Central memory CD8-positive, alpha-beta T cell (primary cell): Measurements from ENCODE around the gene ZNF823.
A peak's percentile ranks its signal among the peaks of the same experiment; 100 is the strongest.

Source experiments
- ATAC-seq: fragments of 150-1000 bp; cut with Tn5 transposase; replicated peaks from 2 replicates; pipeline ENCODE4 v1.10.0; 2022; ENCODE audit warnings: mild to moderate bottlenecking, moderate FRiP score, moderate number of reproducible peaks; ENCODE audit not compliant: poor library complexity, severe bottlenecking; ENCODE audit errors: extremely low read depth
- DNase-seq, 2 donors: peaks; one replicate each; pipeline ENCODE4 v3.0.0; 2021; ENCODE audit warnings: low spot score in 2 of 2
- H3K27ac Mint-ChIP-seq: one replicate; pipeline ENCODE4 v1.8.0; 2022; ENCODE audit warnings: low read depth, mild to moderate bottlenecking, moderate library complexity, mixed read lengths
- H3K27me3 Mint-ChIP-seq: one replicate; pipeline ENCODE4 v1.8.0; 2022; ENCODE audit warnings: mixed read lengths
- H3K36me3 Mint-ChIP-seq: one replicate; pipeline ENCODE4 v1.8.0; 2022; ENCODE audit warnings: mild to moderate bottlenecking, moderate library complexity, mixed read lengths; ENCODE audit not compliant: insufficient read depth
- H3K4me1 Mint-ChIP-seq: one replicate; pipeline ENCODE4 v1.8.0; 2022; ENCODE audit warnings: mixed read lengths
- H3K4me3 Mint-ChIP-seq: one replicate; pipeline ENCODE4 v1.8.0; 2022; ENCODE audit warnings: mild to moderate bottlenecking, moderate library complexity, mixed read lengths
- H3K9me3 Mint-ChIP-seq: one replicate; pipeline ENCODE4 v1.8.0; 2022; ENCODE audit warnings: mixed read lengths

ZNF823 gene

GRCh38 chr19:11722414-11722813 is 16.3 kb downstream of the ZNF823 start:
- no peak overlapping the region for H3K4me3 Mint-ChIP-seq
- ATAC-seq (no peak), DNase-seq (no peak)
- H3K27ac Mint-ChIP-seq, result no peak overlapping the region
- no peaks in the 10 kb centered on the region for H3K4me1 Mint-ChIP-seq
- H3K27me3 Mint-ChIP-seq, result no peaks in the 10 kb centered on the region
- peaks cover 13% of the 10 kb centered on the region for H3K9me3 Mint-ChIP-seq
- H3K36me3 Mint-ChIP-seq, result peaks cover 14% of the 10 kb centered on the region

GRCh38 chr19:11721681-11722080 is 17.1 kb downstream of the ZNF823 start:
- peaks cover 14% of the 10 kb centered on the region for H3K36me3 Mint-ChIP-seq
- H3K4me1 Mint-ChIP-seq, result no peaks in the 10 kb centered on the region
- H3K27me3 Mint-ChIP-seq, result no peaks in the 10 kb centered on the region
- no peak for DNase-seq
- no peak overlapping the region for H3K4me3 Mint-ChIP-seq
- ATAC-seq, result no peak
- H3K27ac Mint-ChIP-seq, result no peak overlapping the region
- peaks cover 13% of the 10 kb centered on the region for H3K9me3 Mint-ChIP-seq

GRCh38 chr19:11710313-11710712 is 28.4 kb downstream of the ZNF823 start:
- Mint-ChIP-seq H3K27ac (no peak overlapping the region), H3K4me3 (no peak overlapping the region)

GRCh38 chr19:11708457-11708856 is 30.3 kb downstream of the ZNF823 start:
- H3K9me3 Mint-ChIP-seq, result no peaks in the 10 kb centered on the region
- H3K27ac Mint-ChIP-seq, result no peak overlapping the region
- no peak for ATAC-seq
- H3K4me1 Mint-ChIP-seq, result no peaks in the 10 kb centered on the region
- H3K36me3 Mint-ChIP-seq, result no peaks in the 10 kb centered on the region
- H3K27me3 Mint-ChIP-seq, result no peaks in the 10 kb centered on the region
- no peak overlapping the region for H3K4me3 Mint-ChIP-seq
- no peak for DNase-seq

More at GRCh38 chr19:11710313-11710712, 28.4 kb downstream of the ZNF823 start:
- H3K36me3 Mint-ChIP-seq, result no peaks in the 10 kb centered on the region
- no peaks in the 10 kb centered on the region for H3K4me1 Mint-ChIP-seq
- ATAC-seq (no peak), DNase-seq (no peak)
- H3K27me3 Mint-ChIP-seq, result no peaks in the 10 kb centered on the region
- H3K9me3 Mint-ChIP-seq, result peaks cover 6% of the 10 kb centered on the region

GRCh38 chr19:11705474-11705873 is 33.3 kb downstream of the ZNF823 start:
- H3K27me3 Mint-ChIP-seq, result no peaks in the 10 kb centered on the region
- H3K27ac Mint-ChIP-seq, result no peak overlapping the region
- DNase-seq (no peak), ATAC-seq (no peak)
- H3K36me3 Mint-ChIP-seq, result peaks cover 3% of the 10 kb centered on the region
- H3K4me1 Mint-ChIP-seq, result no peaks in the 10 kb centered on the region
- H3K9me3 Mint-ChIP-seq, result no peaks in the 10 kb centered on the region
- no peak overlapping the region for H3K4me3 Mint-ChIP-seq

GRCh38 chr19:11704626-11705025 is 34.1 kb downstream of the ZNF823 start:
- Mint-ChIP-seq H3K36me3 (peaks cover 3% of the 10 kb centered on the region), H3K4me1 (peaks cover 4% of the 10 kb centered on the region), H3K27ac (no peak overlapping the region), H3K27me3 (peaks cover 8% of the 10 kb centered on the region), H3K9me3 (no peaks in the 10 kb centered on the region), H3K4me3 (no peak overlapping the region)
- no peak for ATAC-seq
- no peak for DNase-seq

- Mint-ChIP-seq H3K4me1 (peaks cover 4% of the 10 kb centered on the region), H3K27ac (no peak overlapping the region), H3K36me3 (peaks cover 3% of the 10 kb centered on the region), H3K4me3 (no peak overlapping the region), H3K27me3 (peaks cover 12% of the 10 kb centered on the region), H3K9me3 (no peaks in the 10 kb centered on the region)
- DNase-seq (no peak), ATAC-seq (no peak)
Measured at GRCh38 chr19:11699931-11700794, 38.6 kb downstream of the ZNF823 start.

GRCh38 chr19:11698231-11698630 is 40.5 kb downstream of the ZNF823 start:
- no peak for ATAC-seq
- Mint-ChIP-seq H3K27ac (no peak overlapping the region), H3K4me3 (no peak overlapping the region), H3K4me1 (peaks cover 17% of the 10 kb centered on the region), H3K9me3 (no peaks in the 10 kb centered on the region), H3K36me3 (peaks cover 3% of the 10 kb centered on the region), H3K27me3 (peaks cover 31% of the 10 kb centered on the region)
- DNase-seq, result no peak

- no peak overlapping the region for H3K27ac Mint-ChIP-seq
- no peaks in the 10 kb centered on the region for H3K9me3 Mint-ChIP-seq
- peaks cover 17% of the 10 kb centered on the region for H3K4me1 Mint-ChIP-seq
- peaks cover 40% of the 10 kb centered on the region for H3K27me3 Mint-ChIP-seq
- H3K36me3 Mint-ChIP-seq, result peaks cover 2% of the 10 kb centered on the region
- DNase-seq (no peak), ATAC-seq (no peak)
- H3K4me3 Mint-ChIP-seq, result no peak overlapping the region
Measured at GRCh38 chr19:11697284-11697855, 41.4 kb downstream of the ZNF823 start.

- Mint-ChIP-seq H3K9me3 (no peaks in the 10 kb centered on the region), H3K4me1 (peaks cover 13% of the 10 kb centered on the region), H3K27ac (no peak overlapping the region), H3K27me3 (peaks cover 54% of the 10 kb centered on the region), H3K4me3 (peak overlapping the region; percentile 82), H3K36me3 (peaks cover 2% of the 10 kb centered on the region)
- DNase-seq (peak; percentile 49 to 59), ATAC-seq (peak; percentile 77)
Measured at GRCh38 chr19:11694533-11695439, 44.0 kb downstream of the ZNF823 start.

- H3K9me3 Mint-ChIP-seq, result no peaks in the 10 kb centered on the region
- peaks cover 2% of the 10 kb centered on the region for H3K36me3 Mint-ChIP-seq
- peaks cover 57% of the 10 kb centered on the region for H3K27me3 Mint-ChIP-seq
- peak overlapping the region; percentile 82 for H3K4me3 Mint-ChIP-seq
- peaks cover 13% of the 10 kb centered on the region for H3K4me1 Mint-ChIP-seq
- H3K27ac Mint-ChIP-seq, result no peak overlapping the region
- DNase-seq (no peak), ATAC-seq (no peak)
Measured at GRCh38 chr19:11693505-11694499, 44.9 kb downstream of the ZNF823 start.
